Mesendoderm (in vitro differentiated cells): ENCODE data around the gene TRIM67.

Experiments
- DNase-seq: peaks from one replicate; pipeline ENCODE4 v3.0.0; 2013
- H2AK5ac ChIP-seq: 2 replicates; pipeline ENCODE4 v1.6.1; 2013; ENCODE audit warnings: low read length, inconsistent platforms
- H2BK120ac ChIP-seq: 2 replicates; pipeline ENCODE4 v1.6.1; 2013; ENCODE audit warnings: low read depth, mild to moderate bottlenecking, low read length, moderate library complexity, mixed read lengths
- H2BK15ac ChIP-seq: replicated peaks from 2 replicates; pipeline ENCODE4 v1.6.1; 2013; ENCODE audit warnings: low read depth, mild to moderate bottlenecking, moderate library complexity
- H2BK5ac ChIP-seq: 2 replicates; pipeline ENCODE4 v1.6.1; 2013; ENCODE audit warnings: low read length, inconsistent platforms
- H3K18ac ChIP-seq: 2 replicates; pipeline ENCODE4 v1.6.1; 2013; ENCODE audit warnings: mild to moderate bottlenecking, low read length, mixed read lengths
- H3K23ac ChIP-seq: one replicate; pipeline ENCODE4 v1.6.1; 2013; ENCODE audit warnings: low read length
- H3K27ac ChIP-seq: 2 replicates; pipeline ENCODE4 v1.5.1; 2013; ENCODE audit warnings: low read depth, mild to moderate bottlenecking, inconsistent platforms, low read length, moderate library complexity
- H3K27me3 ChIP-seq: 2 replicates; pipeline ENCODE4 v1.6.1; 2013; ENCODE audit warnings: low read length, control low read depth, mild to moderate bottlenecking, inconsistent platforms; ENCODE audit not compliant: insufficient read depth, poor library complexity
- H3K36me3 ChIP-seq: 2 replicates; pipeline ENCODE4 v1.6.1; 2013; ENCODE audit warnings: low read length, inconsistent platforms; ENCODE audit not compliant: control insufficient read depth, insufficient read depth
- H3K4ac ChIP-seq: one replicate; pipeline ENCODE4 v1.6.1; 2013; ENCODE audit warnings: low read depth, mild to moderate bottlenecking, low read length, moderate library complexity
- H3K4me1 ChIP-seq: 2 replicates; pipeline ENCODE4 v1.6.1; 2013; ENCODE audit warnings: low read depth, low read length, inconsistent platforms; ENCODE audit not compliant: control insufficient read depth
- H3K4me2 ChIP-seq: 2 replicates; pipeline ENCODE4 v1.6.1; 2013; ENCODE audit warnings: low read length
- H3K4me3 ChIP-seq: 2 replicates; pipeline ENCODE4 v1.5.1; 2013; ENCODE audit warnings: mild to moderate bottlenecking, low read length
- H3K56ac ChIP-seq: one replicate; pipeline ENCODE4 v1.6.1; 2013; ENCODE audit warnings: low read length
- H3K79me1 ChIP-seq: 2 replicates; pipeline ENCODE4 v1.6.1; 2013; ENCODE audit warnings: low read length, inconsistent platforms
- H3K79me2 ChIP-seq: 2 replicates; pipeline ENCODE4 v1.6.1; 2013; ENCODE audit warnings: mild to moderate bottlenecking, low read length; ENCODE audit not compliant: control insufficient read depth, insufficient read depth
- H3K9ac ChIP-seq: 2 replicates; pipeline ENCODE4 v1.6.1; 2013; ENCODE audit warnings: low read length, inconsistent platforms
- H4K5ac ChIP-seq: one replicate; pipeline ENCODE4 v1.6.1; 2013; ENCODE audit warnings: low read length
- H4K8ac ChIP-seq: one replicate; pipeline ENCODE4 v1.6.1; 2013; ENCODE audit warnings: low read depth, mild to moderate bottlenecking, control low read depth, low read length, moderate library complexity
- WGBS: extraction: QIAGEN DNeasy Blood & Tissue Kit; methylation state at CpG from one replicate; pipeline ENCODE4 v1.1.7; 2013; ENCODE audit warnings: low lambda C conversion rate, missing lambda C conversion rate; ENCODE audit not compliant: insufficient coverage; ENCODE audit errors: extremely low coverage; 5-methylcytosine and 5-hydroxymethylcytosine counted together

The TRIM67 gene

DNA sequence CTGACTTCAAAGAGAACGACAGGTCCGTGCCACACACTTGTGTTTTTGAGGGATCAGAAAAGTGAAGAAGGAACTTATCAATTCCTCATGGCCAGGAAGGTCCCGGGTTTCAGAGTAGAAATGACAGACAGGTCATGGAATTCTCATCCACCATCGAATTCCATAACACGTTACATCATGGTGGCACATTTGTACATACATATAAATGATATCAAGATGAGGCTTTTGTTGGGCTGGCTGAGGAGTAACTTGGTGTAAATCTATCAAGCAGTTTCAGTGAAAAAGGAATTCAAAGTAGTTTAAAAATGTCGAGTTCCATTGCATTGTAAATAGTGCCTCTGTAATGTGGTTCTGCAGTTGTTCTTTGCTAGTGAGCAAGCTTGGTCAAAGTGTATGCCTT, 56.2 kb downstream of the TRIM67 start:
- no peak for DNase-seq
- Histone ChIP-seq H3K79me1 (no peaks in the 10 kb centered on the region), H3K79me2 (no peaks in the 10 kb centered on the region), H3K4me1 (no peaks in the 10 kb centered on the region), H4K8ac (no peak overlapping the region), H2AK5ac (no peak overlapping the region), H3K18ac (no peak overlapping the region), H2BK15ac (no peak overlapping the region), H3K9ac (no peak overlapping the region), H3K4ac (no peak overlapping the region), H3K56ac (no peak overlapping the region), H3K36me3 (no peaks in the 10 kb centered on the region), H3K4me3 (no peak overlapping the region), H3K4me2 (no peak overlapping the region), H3K23ac (no peak overlapping the region), H2BK120ac (no peak overlapping the region), H4K5ac (no peak overlapping the region), H3K27me3 (no peaks in the 10 kb centered on the region), H2BK5ac (no peak overlapping the region), H3K27ac (no peak overlapping the region)
- no CpG with 5 or more reads among the region's 6 CpGs for WGBS

DNA sequence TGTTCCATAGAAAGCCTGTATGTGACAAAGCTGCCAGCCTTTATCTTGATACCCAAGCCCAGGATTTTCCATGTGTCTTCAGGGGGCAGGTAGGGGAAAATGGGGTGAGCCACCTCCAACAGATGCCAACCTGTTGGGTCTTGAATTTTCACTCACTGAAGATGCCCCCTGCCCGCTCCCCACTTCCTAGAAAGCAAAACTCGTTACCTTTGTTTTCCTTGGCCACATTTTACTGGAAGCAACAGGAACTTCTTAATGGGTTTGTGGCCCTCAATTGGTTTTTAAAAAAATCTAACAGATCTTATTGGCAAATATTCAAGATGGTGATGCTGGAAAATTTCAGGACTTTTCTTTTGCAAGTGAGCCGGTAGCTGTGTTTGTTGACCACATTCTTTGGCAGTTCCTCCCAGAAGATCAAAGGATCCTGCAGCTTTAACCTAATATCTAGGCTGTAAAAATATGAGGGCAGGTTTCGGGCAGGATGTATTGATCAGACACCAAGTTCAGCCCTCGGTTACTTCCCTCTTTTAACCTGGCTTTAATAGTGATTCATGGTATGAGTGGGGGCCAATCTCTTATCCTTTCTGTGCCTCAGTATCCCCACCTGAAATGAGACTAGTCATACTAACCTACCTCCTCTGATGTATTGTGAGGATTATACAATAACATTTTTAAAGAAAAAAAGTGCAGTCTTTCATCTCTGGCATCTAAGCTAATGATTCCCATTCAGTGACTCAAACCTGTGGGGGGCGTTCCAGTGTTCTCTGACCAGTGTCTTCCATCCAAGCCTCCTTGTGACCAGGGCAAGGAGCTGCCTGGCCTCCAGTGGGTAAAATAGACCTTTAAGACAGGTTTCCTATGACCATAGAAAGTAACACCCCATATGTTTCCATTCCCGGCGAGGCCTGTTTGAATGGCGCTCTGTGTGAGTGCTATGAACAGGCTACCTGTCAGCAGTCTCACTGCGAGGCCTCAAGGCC, 57.9 kb downstream of the TRIM67 start:
- Histone ChIP-seq H3K23ac (no peak overlapping the region), H3K4ac (no peak overlapping the region), H4K8ac (no peak overlapping the region), H3K79me1 (no peaks in the 10 kb centered on the region), H3K27me3 (no peaks in the 10 kb centered on the region), H3K9ac (no peak overlapping the region), H2BK5ac (no peak overlapping the region), H3K4me2 (no peak overlapping the region), H3K79me2 (no peaks in the 10 kb centered on the region), H2AK5ac (no peak overlapping the region), H3K4me1 (no peaks in the 10 kb centered on the region), H3K18ac (no peak overlapping the region), H2BK120ac (no peak overlapping the region), H3K4me3 (no peak overlapping the region), H4K5ac (no peak overlapping the region), H3K36me3 (no peaks in the 10 kb centered on the region), H2BK15ac (no peak overlapping the region), H3K56ac (no peak overlapping the region), H3K27ac (no peak overlapping the region)
- WGBS: no CpG with 5 or more reads among the region's 10 CpGs
- DNase-seq: no peak

DNA sequence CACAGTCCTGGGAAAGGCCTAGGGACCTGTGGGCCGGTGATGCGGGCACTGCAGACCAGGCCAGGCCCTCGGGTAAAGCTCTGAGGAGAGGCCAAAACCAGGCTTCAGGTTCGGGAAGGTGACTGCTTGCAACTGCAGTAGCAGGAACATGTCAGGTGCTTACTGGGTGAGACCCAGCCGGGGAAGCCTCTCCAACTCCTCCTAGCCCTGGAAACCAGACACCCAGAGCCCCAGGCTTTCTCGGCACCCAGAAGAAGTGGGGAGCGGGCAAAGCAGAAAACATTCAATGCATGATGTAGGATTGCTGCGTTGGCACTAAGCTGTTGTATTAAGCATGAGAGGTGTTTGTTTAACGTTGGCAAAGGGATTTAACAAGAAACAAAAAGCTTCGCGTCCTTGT, 58.9 kb downstream of the TRIM67 start:
- Histone ChIP-seq H3K36me3 (no peaks in the 10 kb centered on the region), H3K4me3 (no peak overlapping the region), H3K4me1 (no peaks in the 10 kb centered on the region), H3K23ac (no peak overlapping the region), H3K27me3 (no peaks in the 10 kb centered on the region), H2AK5ac (no peak overlapping the region), H3K79me2 (no peaks in the 10 kb centered on the region), H2BK120ac (no peak overlapping the region), H3K27ac (no peak overlapping the region), H2BK15ac (no peak overlapping the region), H2BK5ac (no peak overlapping the region), H3K56ac (no peak overlapping the region), H3K9ac (no peak overlapping the region), H4K8ac (no peak overlapping the region), H3K4ac (no peak overlapping the region), H3K18ac (no peak overlapping the region), H3K4me2 (no peak overlapping the region), H3K79me1 (no peaks in the 10 kb centered on the region), H4K5ac (no peak overlapping the region)
- DNase-seq: no peak
- no CpG with 5 or more reads among the region's 11 CpGs for WGBS

DNA sequence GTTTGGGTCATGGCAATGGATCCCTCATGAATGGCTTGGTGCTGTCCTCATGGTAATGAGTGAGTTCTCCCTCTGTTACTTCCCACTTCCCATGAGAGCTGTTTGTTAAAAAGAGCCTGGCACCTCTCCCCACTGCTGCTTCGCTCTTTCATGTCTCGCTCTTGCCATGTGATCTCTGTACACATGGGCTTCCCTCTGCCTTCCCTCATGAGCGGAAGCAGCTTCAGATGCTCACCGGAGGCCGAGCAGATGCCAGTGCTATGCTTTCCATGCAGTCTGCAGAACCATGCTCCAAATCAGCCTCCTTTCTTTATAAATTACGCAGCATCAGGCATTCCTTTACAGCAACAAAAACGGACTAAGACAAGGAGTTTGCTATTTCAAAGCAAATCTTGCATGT, 64.3 kb downstream of the TRIM67 start:
- Histone ChIP-seq H3K4me3 (no peak overlapping the region), H3K23ac (no peak overlapping the region), H4K8ac (no peak overlapping the region), H3K36me3 (peaks cover 3% of the 10 kb centered on the region), H2BK5ac (no peak overlapping the region), H2AK5ac (no peak overlapping the region), H3K4me2 (no peak overlapping the region), H3K79me2 (no peaks in the 10 kb centered on the region), H3K79me1 (no peaks in the 10 kb centered on the region), H3K27me3 (no peaks in the 10 kb centered on the region), H4K5ac (no peak overlapping the region), H3K56ac (no peak overlapping the region), H3K18ac (no peak overlapping the region), H3K27ac (no peak overlapping the region), H3K4ac (no peak overlapping the region), H2BK15ac (no peak overlapping the region), H3K9ac (no peak overlapping the region), H2BK120ac (no peak overlapping the region), H3K4me1 (no peaks in the 10 kb centered on the region)
- no CpG with 5 or more reads among the region's 7 CpGs for WGBS
- no peak for DNase-seq

DNA sequence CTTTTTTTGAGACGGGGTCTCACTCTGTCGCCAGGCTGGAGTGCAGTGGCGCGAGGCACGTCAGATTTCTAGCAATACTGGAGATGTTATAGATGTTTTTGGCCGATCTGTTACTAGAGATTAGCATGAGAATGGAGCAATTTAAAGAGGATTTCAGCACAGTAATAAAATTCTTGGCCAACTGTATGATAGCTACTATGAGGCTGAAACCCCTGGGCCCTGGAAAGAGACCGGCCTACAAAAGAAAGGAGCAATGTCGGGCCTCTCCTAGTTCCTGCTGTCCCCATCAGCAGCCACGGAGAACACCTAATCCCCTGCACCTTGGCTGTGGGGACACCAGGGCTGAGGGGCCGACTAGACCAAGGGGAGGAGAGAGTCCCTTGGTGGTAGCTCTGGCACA, 69.7 kb downstream of the TRIM67 start:
- H3K23ac ChIP-seq: no peak overlapping the region
- H3K9ac ChIP-seq: no peak overlapping the region
- H3K4me3 ChIP-seq: no peak overlapping the region
- H2BK5ac ChIP-seq: no peak overlapping the region
- no CpG with 5 or more reads among the region's 10 CpGs for WGBS
- no peak overlapping the region for H3K18ac ChIP-seq
- no peaks in the 10 kb centered on the region for H3K4me1 ChIP-seq
- no peaks in the 10 kb centered on the region for H3K79me2 ChIP-seq
- H3K27ac ChIP-seq: no peak overlapping the region
- no peak overlapping the region for H4K5ac ChIP-seq
- H3K27me3 ChIP-seq: no peaks in the 10 kb centered on the region
- H2BK120ac ChIP-seq: no peak overlapping the region
- H3K4ac ChIP-seq: no peak overlapping the region
- H2AK5ac ChIP-seq: no peak overlapping the region
- H3K56ac ChIP-seq: no peak overlapping the region
- H3K4me2 ChIP-seq: no peak overlapping the region
- peaks cover 3% of the 10 kb centered on the region for H3K36me3 ChIP-seq
- no peak overlapping the region for H4K8ac ChIP-seq
- DNase-seq: no peak
- no peaks in the 10 kb centered on the region for H3K79me1 ChIP-seq
- no peak overlapping the region for H2BK15ac ChIP-seq
